Prostate gland (tissue), 2 donors: ENCODE results near the gene WDR64. TPM values are rescaled to one million over a fixed set of nuclear protein-coding genes. Genes with fewer than 3 reads are reported as not detected.

ENCODE experiments used
- DNase-seq: peaks from one replicate; pipeline ENCODE4 v3.0.0-alpha.2; 2019; ENCODE audit warnings: low spot score
- H3K27ac ChIP-seq, 2 donors: fragments of 200-600 bp; sonication (generic); 2 replicates each; pipeline ENCODE4 v1.5.1; 2017 to 2019
- H3K27me3 ChIP-seq: fragments of 200-600 bp; sonication (generic); replicated peaks from 2 replicates; pipeline ENCODE4 v1.5.1; 2019; ENCODE audit not compliant: insufficient read depth
- H3K36me3 ChIP-seq, 2 donors: fragments of 200-600 bp; sonication (generic); 1 replicate in 1 of 2; 2 replicates in 1 of 2; pipeline versions ENCODE4 v1.5.1 to v1.8.1; 2017 to 2019
- H3K4me1 ChIP-seq: fragments of 200-600 bp; sonication (generic); replicated peaks from 2 replicates; pipeline ENCODE4 v1.5.1; 2019
- H3K4me3 ChIP-seq, 2 donors: fragments of 200-600 bp; sonication (generic); 2 replicates each; pipeline ENCODE4 v1.5.1; 2017 to 2019
- H3K9me3 ChIP-seq: fragments of 200-600 bp; sonication (generic); 2 replicates; pipeline ENCODE4 v1.5.1; 2017
- POLR2A ChIP-seq: fragments of 450-650 bp; IDR thresholded peaks from one replicate; pipeline ENCODE4 v1.6.1; 2016; ENCODE audit warnings: antibody characterized with exemption, mild to moderate bottlenecking
- POLR2AphosphoS5 ChIP-seq: sonication (generic); formaldehyde crosslinking; IDR thresholded peaks from one replicate; pipeline ENCODE4 v1.6.1; 2017; ENCODE audit warnings: antibody characterized with exemption
- WGBS: methylation state at CpG from one replicate; pipeline ENCODE4 v1.1.5; 2018; 5-methylcytosine and 5-hydroxymethylcytosine counted together
- intact Hi-C: fragments of 100-400 bp; cut with DNase I; formaldehyde crosslinking; loops from one replicate; pipeline ENCODE4 v1.14.2; 2022
- total RNA-seq, 2 donors: library from RNA; depleted of rRNA; stranded (reverse); fragments of >200 nt; gene quantifications; one replicate each; pipeline ENCODE4 v1.1.0, GENCODE V29; 2016
- TF ChIP-seq, protein P1 (sequence below), 4 experiments: fragments of 200-600 bp in 2 of 4; fragments of 450-650 bp in 2 of 4; sonication (generic) in 2 of 4; IDR thresholded peaks; 1 replicate in 3 of 4; 2 replicates in 1 of 4; pipeline ENCODE4 v1.5.1; 2016 to 2019; ENCODE audit warnings: antibody characterized with exemption in 4 of 4, mild to moderate bottlenecking in 2 of 4, moderate library complexity in 2 of 4

WDR64 gene
- total RNA-seq, 2 donors from 2014 or later: 0.91 TPM; not detected in 1

DNA sequence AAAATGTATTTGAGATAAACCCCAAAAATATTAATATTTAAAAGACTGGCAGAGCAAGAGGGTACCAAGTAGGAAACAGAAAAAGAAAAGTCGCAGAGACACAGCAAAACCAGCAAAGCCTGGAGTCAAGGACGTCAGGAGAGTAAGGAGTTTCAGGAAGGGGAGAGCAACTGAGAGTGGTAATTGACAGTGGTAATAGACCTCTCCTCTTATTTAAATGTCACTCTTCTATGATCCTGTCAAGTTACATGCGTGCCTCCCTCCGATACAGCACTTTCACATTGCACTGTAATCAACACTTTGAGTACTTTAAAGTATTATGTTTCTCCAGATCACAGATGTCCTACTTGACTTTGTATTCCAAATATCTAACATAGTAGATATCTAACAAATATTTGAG, 113.3 kb downstream of the WDR64 start:
- intact Hi-C loops: no loop called here
- Histone ChIP-seq H3K4me3 (no peak overlapping the region), H3K27me3 (no peaks in the 10 kb centered on the region), H3K4me1 (no peaks in the 10 kb centered on the region), H3K9me3 (no peaks in the 10 kb centered on the region), H3K27ac (no peak overlapping the region), H3K36me3 (no peaks in the 10 kb centered on the region)
- 76% methylated on average over 4 of the region's 4 CpGs for WGBS
- no peak for DNase-seq
- TF ChIP-seq POLR2AphosphoS5 (no peak), POLR2A (no peak)
- TF ChIP-seq, protein P1, sequence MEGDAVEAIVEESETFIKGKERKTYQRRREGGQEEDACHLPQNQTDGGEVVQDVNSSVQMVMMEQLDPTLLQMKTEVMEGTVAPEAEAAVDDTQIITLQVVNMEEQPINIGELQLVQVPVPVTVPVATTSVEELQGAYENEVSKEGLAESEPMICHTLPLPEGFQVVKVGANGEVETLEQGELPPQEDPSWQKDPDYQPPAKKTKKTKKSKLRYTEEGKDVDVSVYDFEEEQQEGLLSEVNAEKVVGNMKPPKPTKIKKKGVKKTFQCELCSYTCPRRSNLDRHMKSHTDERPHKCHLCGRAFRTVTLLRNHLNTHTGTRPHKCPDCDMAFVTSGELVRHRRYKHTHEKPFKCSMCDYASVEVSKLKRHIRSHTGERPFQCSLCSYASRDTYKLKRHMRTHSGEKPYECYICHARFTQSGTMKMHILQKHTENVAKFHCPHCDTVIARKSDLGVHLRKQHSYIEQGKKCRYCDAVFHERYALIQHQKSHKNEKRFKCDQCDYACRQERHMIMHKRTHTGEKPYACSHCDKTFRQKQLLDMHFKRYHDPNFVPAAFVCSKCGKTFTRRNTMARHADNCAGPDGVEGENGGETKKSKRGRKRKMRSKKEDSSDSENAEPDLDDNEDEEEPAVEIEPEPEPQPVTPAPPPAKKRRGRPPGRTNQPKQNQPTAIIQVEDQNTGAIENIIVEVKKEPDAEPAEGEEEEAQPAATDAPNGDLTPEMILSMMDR (IDR thresholded peaks at IDR 0.05): no peak

DNA sequence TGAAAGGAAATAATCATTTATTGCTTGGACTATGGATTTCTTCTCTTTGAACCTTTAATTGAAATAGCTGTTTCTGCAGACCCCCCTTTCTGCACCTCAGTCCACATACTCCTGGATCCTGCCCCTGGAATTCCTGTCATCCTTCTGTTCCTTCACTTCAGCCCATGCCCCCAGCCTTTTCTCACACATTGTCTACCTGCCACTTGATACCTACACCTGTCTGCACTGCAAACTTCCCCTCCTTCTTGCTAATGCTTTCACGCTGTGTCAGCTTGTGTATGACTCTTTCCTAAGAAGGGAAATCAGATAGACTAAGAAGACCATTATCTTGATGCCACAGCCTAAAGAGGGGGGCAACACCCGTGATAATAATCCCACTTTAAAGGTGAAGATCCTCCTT, 115.7 kb downstream of the WDR64 start:
- Histone ChIP-seq H3K9me3 (no peaks in the 10 kb centered on the region), H3K36me3 (no peaks in the 10 kb centered on the region), H3K4me1 (no peaks in the 10 kb centered on the region), H3K27me3 (no peaks in the 10 kb centered on the region), H3K4me3 (no peak overlapping the region), H3K27ac (no peak overlapping the region)
- TF ChIP-seq POLR2AphosphoS5 (no peak), POLR2A (no peak)
- no peak for DNase-seq
- WGBS: 45% methylated on average over 2 of the region's 2 CpGs
- intact Hi-C loops: no loop called here

DNA sequence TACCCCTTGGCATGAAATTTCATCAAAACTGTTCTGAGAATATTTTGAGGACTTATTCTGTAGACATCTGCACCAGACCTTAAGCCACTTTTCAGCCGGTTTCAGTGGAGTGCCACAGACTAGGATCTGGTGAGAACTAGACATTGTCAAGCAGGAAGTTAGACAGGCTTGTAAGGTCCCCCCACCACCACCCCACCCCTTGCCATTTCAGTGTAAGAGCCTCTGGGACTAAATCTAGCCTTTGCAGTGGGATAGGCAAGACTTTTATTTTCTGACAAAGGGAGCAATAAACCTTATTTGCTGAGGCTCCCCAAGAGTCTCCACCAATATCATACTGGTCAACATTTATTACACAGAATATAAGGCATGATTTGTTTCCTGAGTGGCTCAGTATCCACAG, 118.0 kb downstream of the WDR64 start:
- WGBS: 31% methylated on average over 1 of the region's 1 CpG
- H3K27me3 ChIP-seq: no peaks in the 10 kb centered on the region
- DNase-seq: no peak

DNA sequence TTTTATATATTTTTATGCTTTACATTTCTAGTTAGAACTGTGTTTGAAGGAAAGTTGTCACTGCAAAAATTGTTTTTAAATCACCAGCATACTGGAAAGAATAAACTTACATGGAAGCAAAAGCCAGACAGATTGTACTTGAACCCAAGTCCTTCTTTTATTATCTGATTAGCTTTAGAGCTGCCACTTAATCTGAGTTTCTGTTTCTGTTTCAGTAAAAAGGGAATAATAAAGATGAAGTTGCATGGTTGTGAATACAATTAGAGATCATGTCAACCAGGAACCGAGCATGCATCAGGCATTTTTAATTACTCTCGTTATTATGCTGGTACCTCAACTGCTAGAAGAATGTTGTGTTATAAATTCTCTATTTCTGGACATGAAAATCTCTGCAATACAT, 119.0 kb downstream of the WDR64 start:
- intact Hi-C loops: no loop called here
- no peaks in the 10 kb centered on the region for H3K36me3 ChIP-seq
- H3K4me3 ChIP-seq: no peak overlapping the region
- DNase-seq: no peak
- no peaks in the 10 kb centered on the region for H3K9me3 ChIP-seq
- TF ChIP-seq, protein P1 (IDR thresholded peaks at IDR 0.05): no peak
- TF ChIP-seq POLR2A (no peak), POLR2AphosphoS5 (no peak)
- WGBS: 70% methylated on average over 2 of the region's 2 CpGs
- no peaks in the 10 kb centered on the region for H3K27me3 ChIP-seq
- no peaks in the 10 kb centered on the region for H3K4me1 ChIP-seq
- H3K27ac ChIP-seq: no peak overlapping the region

More for the DNA sequence above, 118.0 kb downstream of the WDR64 start:
- Histone ChIP-seq H3K27ac (no peak overlapping the region), H3K36me3 (no peaks in the 10 kb centered on the region), H3K9me3 (no peaks in the 10 kb centered on the region), H3K4me1 (no peaks in the 10 kb centered on the region), H3K4me3 (no peak overlapping the region)
- intact Hi-C loops: no loop called here
- TF ChIP-seq, protein P1 (IDR thresholded peaks at IDR 0.05): no peak
- TF ChIP-seq POLR2AphosphoS5 (no peak), POLR2A (no peak)

DNA sequence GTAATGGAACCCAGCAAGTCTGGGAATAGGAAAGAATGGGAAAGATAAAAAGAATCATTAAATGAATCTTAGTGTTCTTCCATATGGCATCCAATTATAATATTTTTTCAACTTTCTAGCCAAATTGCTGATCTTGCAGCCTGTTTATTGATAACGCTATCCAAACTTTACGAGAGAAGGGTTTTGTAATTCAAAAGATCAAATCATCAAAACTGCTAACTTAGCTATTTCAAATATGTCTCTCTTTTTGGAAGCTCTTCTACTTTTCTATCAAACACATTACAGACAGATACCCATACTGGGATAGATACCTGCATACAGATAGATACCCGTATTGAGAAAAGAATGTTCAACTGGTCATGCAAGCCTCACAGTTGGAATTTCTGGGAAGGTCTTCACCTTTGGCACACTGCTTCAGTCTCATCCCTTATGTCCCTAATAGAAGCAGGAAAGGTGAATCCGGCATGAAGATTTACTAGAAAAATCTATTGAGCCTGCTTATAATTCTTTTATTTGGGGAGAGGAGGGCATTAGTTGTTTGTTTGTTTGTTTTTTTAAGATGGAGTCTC, 120.9 kb downstream of the WDR64 start:
- 93% methylated on average over 4 of the region's 4 CpGs for WGBS
- DNase-seq: no peak
- Histone ChIP-seq H3K36me3 (no peaks in the 10 kb centered on the region), H3K4me3 (no peak overlapping the region), H3K4me1 (no peaks in the 10 kb centered on the region), H3K9me3 (no peaks in the 10 kb centered on the region), H3K27ac (no peak overlapping the region), H3K27me3 (no peaks in the 10 kb centered on the region)
- TF ChIP-seq POLR2A (no peak), POLR2AphosphoS5 (no peak)
- TF ChIP-seq, protein P1 (IDR thresholded peaks at IDR 0.05): no peak
- intact Hi-C loops: no loop called here
